Upper lobe of left lung (tissue), 4 donors: ENCODE results near the gene PRXL2C.

ENCODE experiments used
- CTCF ChIP-seq, 6 experiments: fragments of 450-650 bp in 4 of 6; fragments of 200-600 bp in 2 of 6; sonication (generic) in 2 of 6; IDR thresholded peaks; one replicate each; pipeline ENCODE4 v1.5.1; 2016 to 2019; ENCODE audit warnings: antibody characterized with exemption in 6 of 6
- EP300 ChIP-seq, 4 donors: sonication (generic); formaldehyde crosslinking; IDR thresholded peaks; one replicate each; pipeline ENCODE4 v1.5.1; 2017; ENCODE audit warnings: antibody characterized with exemption in 4 of 4, control low read depth in 2 of 4
- POLR2A ChIP-seq, 4 donors: fragments of 450-650 bp; IDR thresholded peaks; one replicate each; pipeline ENCODE4 v1.5.1; 2016 to 2017; ENCODE audit warnings: antibody characterized with exemption in 4 of 4, mild to moderate bottlenecking in 2 of 4

GRCh38 chr9:96619124-96619465, 36.0 kb downstream of the PRXL2C start:
- TF ChIP-seq POLR2A (IDR thresholded peaks at IDR 0.05) (no peak), EP300 (IDR thresholded peaks at IDR 0.05) (no peak), CTCF (IDR thresholded peaks at IDR 0.05) (no peak)
